Mucosa of rectum (tissue), 2 donors: ENCODE results near the gene HEMK1.

Experiments
- H3K27ac ChIP-seq, 2 donors: one replicate each; pipeline ENCODE4 v1.7.0; 2013; ENCODE audit warnings: inconsistent platforms in 2 of 2, low read depth in 2 of 2, low read length in 2 of 2
- H3K27me3 ChIP-seq, 2 donors: one replicate each; pipeline ENCODE4 v1.7.0; 2013; ENCODE audit warnings: low read length in 2 of 2; ENCODE audit not compliant: control insufficient read depth in 2 of 2, insufficient read depth in 2 of 2
- H3K36me3 ChIP-seq, 2 donors: one replicate each; pipeline ENCODE4 v1.7.0; 2013; ENCODE audit warnings: low read length in 2 of 2; ENCODE audit not compliant: control insufficient read depth in 2 of 2, insufficient read depth in 2 of 2
- H3K4me1 ChIP-seq, 2 donors: one replicate each; pipeline ENCODE4 v1.7.0; 2013; ENCODE audit warnings: low read length in 2 of 2, mild to moderate bottlenecking in 1 of 2; ENCODE audit not compliant: control insufficient read depth in 2 of 2, insufficient read depth in 2 of 2
- H3K4me3 ChIP-seq, 2 donors: one replicate each; pipeline ENCODE4 v1.7.0; 2013; ENCODE audit warnings: low read length in 2 of 2
- H3K9ac ChIP-seq, 2 donors: one replicate each; pipeline ENCODE4 v1.7.0; 2013; ENCODE audit warnings: low read length in 2 of 2, low read depth in 1 of 2, mild to moderate bottlenecking in 1 of 2
- H3K9me3 ChIP-seq, 2 donors: one replicate each; pipeline ENCODE4 v1.7.0; 2013; ENCODE audit warnings: low read length in 2 of 2; ENCODE audit not compliant: control insufficient read depth in 2 of 2
- donor health status: healthy.
- donor health status: Normal muscosa, but diverticular disease.

The HEMK1 gene

GRCh38 chr3:50612234-50612882, 43.0 kb downstream of the HEMK1 start:
- Histone ChIP-seq H3K27ac (peak overlapping the region; percentile 96 to 97), H3K9me3 (no peaks in the 10 kb centered on the region), H3K27me3 (no peaks in the 10 kb centered on the region), H3K9ac (peak overlapping the region; percentile 81 to 94), H3K36me3 (peaks cover 11 to 16% of the 10 kb centered on the region in 2 donors), H3K4me1 (peaks cover 42 to 44% of the 10 kb centered on the region in 2 donors), H3K4me3 (peak overlapping the region; percentile 74 to 89)

GRCh38 chr3:50612970-50613846, 43.9 kb downstream of the HEMK1 start:
- Histone ChIP-seq H3K9me3 (no peaks in the 10 kb centered on the region), H3K36me3 (peaks cover 2 to 7% of the 10 kb centered on the region in 2 donors), H3K4me3 (peak overlapping the region; percentile 74 to 89), H3K4me1 (peaks cover 48 to 51% of the 10 kb centered on the region in 2 donors), H3K27ac (peak overlapping the region in 1 of 2 donors; percentile 97), H3K27me3 (no peaks in the 10 kb centered on the region), H3K9ac (peak overlapping the region; percentile 81 to 94)

- Histone ChIP-seq H3K4me3 (no peak overlapping the region), H3K27ac (no peak overlapping the region), H3K36me3 (peaks cover 0 to under 1% of the 10 kb centered on the region in 2 donors), H3K27me3 (no peaks in the 10 kb centered on the region), H3K9me3 (no peaks in the 10 kb centered on the region), H3K9ac (no peak overlapping the region), H3K4me1 (peaks cover 35 to 36% of the 10 kb centered on the region in 2 donors)
Observed at GRCh38 chr3:50615190-50615589, 45.9 kb downstream of the HEMK1 start.

GRCh38 chr3:50616003-50616769, 46.9 kb downstream of the HEMK1 start:
- H3K4me1 ChIP-seq, result peaks cover 25 to 30% of the 10 kb centered on the region in 2 donors
- H3K4me3 ChIP-seq, result peak overlapping the region; percentile 77 to 91
- H3K27me3 ChIP-seq, result no peaks in the 10 kb centered on the region
- H3K27ac ChIP-seq, result peak overlapping the region; percentile 80 to 90
- peak overlapping the region; percentile 61 to 75 for H3K9ac ChIP-seq
- H3K9me3 ChIP-seq, result no peaks in the 10 kb centered on the region
- H3K36me3 ChIP-seq, result peaks cover 0 to 5% of the 10 kb centered on the region in 2 donors

GRCh38 chr3:50616770-50617095, 47.4 kb downstream of the HEMK1 start:
- Histone ChIP-seq H3K9me3 (no peaks in the 10 kb centered on the region), H3K27ac (peak overlapping the region; percentile 80 to 90), H3K36me3 (peaks cover 0 to 5% of the 10 kb centered on the region in 2 donors), H3K9ac (peak overlapping the region; percentile 61 to 75), H3K27me3 (no peaks in the 10 kb centered on the region), H3K4me3 (peak overlapping the region; percentile 77 to 91), H3K4me1 (peaks cover 25 to 30% of the 10 kb centered on the region in 2 donors)

GRCh38 chr3:50617096-50617791, 47.9 kb downstream of the HEMK1 start, which contains the start of gene MAPKAPK3:
Gene MAPKAPK3, plus strand, starts transcription at chr3:50617151. Its CDS starts 415 bp downstream, at chr3:50617566.
- Histone ChIP-seq H3K9me3 (no peaks in the 10 kb centered on the region), H3K4me1 (peaks cover 24 to 29% of the 10 kb centered on the region in 2 donors), H3K27ac (peak within 1 kb of the TSS; percentile 81 to 93), H3K27me3 (no peaks in the 10 kb centered on the region), H3K36me3 (peaks cover 0 to 5% of the 10 kb centered on the region in 2 donors), H3K4me3 (peak within 1 kb of the TSS; percentile 77 to 96), H3K9ac (peak within 1 kb of the TSS; percentile 86 to 90)

- Histone ChIP-seq H3K4me3 (peak overlapping the region; percentile 65 to 96), H3K4me1 (peaks cover 16 to 23% of the 10 kb centered on the region in 2 donors)
Observed at GRCh38 chr3:50617911-50618481, 48.7 kb downstream of the HEMK1 start.

GRCh38 chr3:50620420-50620819, 51.1 kb downstream of the HEMK1 start:
- H3K4me3 ChIP-seq, result peak overlapping the region in 1 of 2 donors; percentile 13
- H3K4me1 ChIP-seq, result peaks cover 22 to 34% of the 10 kb centered on the region in 2 donors
- no peaks in the 10 kb centered on the region for H3K9me3 ChIP-seq
- no peaks in the 10 kb centered on the region for H3K27me3 ChIP-seq
- no peak overlapping the region for H3K9ac ChIP-seq
- peak overlapping the region in 1 of 2 donors; percentile 40 for H3K27ac ChIP-seq
- peaks cover 0 to 8% of the 10 kb centered on the region in 2 donors for H3K36me3 ChIP-seq

More at GRCh38 chr3:50617911-50618481, 48.7 kb downstream of the HEMK1 start:
- H3K9ac ChIP-seq, result peak overlapping the region; percentile 86 to 90
- peak overlapping the region; percentile 81 to 93 for H3K27ac ChIP-seq
- H3K9me3 ChIP-seq, result no peaks in the 10 kb centered on the region
- H3K27me3 ChIP-seq, result no peaks in the 10 kb centered on the region
- H3K36me3 ChIP-seq, result peaks cover 0 to 8% of the 10 kb centered on the region in 2 donors

- Histone ChIP-seq H3K4me1 (peaks cover 25 to 34% of the 10 kb centered on the region in 2 donors), H3K36me3 (peaks cover 0 to 8% of the 10 kb centered on the region in 2 donors), H3K27me3 (no peaks in the 10 kb centered on the region), H3K9me3 (no peaks in the 10 kb centered on the region), H3K4me3 (peak overlapping the region in 1 of 2 donors; percentile 13), H3K9ac (no peak overlapping the region), H3K27ac (no peak overlapping the region)
Observed at GRCh38 chr3:50620820-50621219, 51.5 kb downstream of the HEMK1 start.
